Measurements from ENCODE around the gene APOOL.

The APOOL gene

GRCh38 chrX:85139422-85139821, 135.7 kb downstream of the APOOL start:
- H3K27ac ChIP-seq (ENCODE audit: low read length): no peak overlapping the region
- H3K27me3 ChIP-seq (ENCODE audit: low read depth, low read length): no peaks in the 10 kb centered on the region
- H3K36me3 ChIP-seq (ENCODE audit: control insufficient read depth in 1 of 2, insufficient read depth in 2 of 2, low read length in 2 of 2): no peaks in the 10 kb centered on the region
- no peaks in the 10 kb centered on the region for H3K9me3 ChIP-seq (ENCODE audit: control insufficient read depth in 1 of 2, low read length in 2 of 2)
- H3K4me1 ChIP-seq (ENCODE audit: control insufficient read depth in 1 of 2, insufficient read depth in 2 of 2, low read length in 2 of 2): no peaks in the 10 kb centered on the region
- no peak overlapping the region for H3K4me3 ChIP-seq (ENCODE audit: low read depth in 1 of 2, low read length in 2 of 2)

GRCh38 chrX:85140964-85141363, 137.3 kb downstream of the APOOL start:
- Histone ChIP-seq H3K9me3 (ENCODE audit: control insufficient read depth in 1 of 2, low read length in 2 of 2) (no peaks in the 10 kb centered on the region), H3K27ac (ENCODE audit: low read length) (no peak overlapping the region), H3K36me3 (ENCODE audit: control insufficient read depth in 1 of 2, insufficient read depth in 2 of 2, low read length in 2 of 2) (no peaks in the 10 kb centered on the region), H3K4me3 (ENCODE audit: low read depth in 1 of 2, low read length in 2 of 2) (no peak overlapping the region), H3K27me3 (ENCODE audit: low read depth, low read length) (no peaks in the 10 kb centered on the region), H3K4me1 (ENCODE audit: control insufficient read depth in 1 of 2, insufficient read depth in 2 of 2, low read length in 2 of 2) (no peaks in the 10 kb centered on the region)
